B cell (primary cell): ENCODE results near the gene PLPPR1.

Experiments
- EZH2 ChIP-seq: IDR thresholded peaks from 2 replicates; pipeline ENCODE4 v1.6.1; 2012; ENCODE audit warnings: borderline replicate concordance, low read depth, mild to moderate bottlenecking, moderate library complexity, low read length; ENCODE audit not compliant: insufficient read depth, poor library complexity, severe bottlenecking
- TF ChIP-seq, protein P1 (sequence below): fragments of 200-600 bp; IDR thresholded peaks from one replicate; pipeline ENCODE4 v1.8.0; 2022; ENCODE audit warnings: antibody characterized with exemption, mild to moderate bottlenecking

DNA sequence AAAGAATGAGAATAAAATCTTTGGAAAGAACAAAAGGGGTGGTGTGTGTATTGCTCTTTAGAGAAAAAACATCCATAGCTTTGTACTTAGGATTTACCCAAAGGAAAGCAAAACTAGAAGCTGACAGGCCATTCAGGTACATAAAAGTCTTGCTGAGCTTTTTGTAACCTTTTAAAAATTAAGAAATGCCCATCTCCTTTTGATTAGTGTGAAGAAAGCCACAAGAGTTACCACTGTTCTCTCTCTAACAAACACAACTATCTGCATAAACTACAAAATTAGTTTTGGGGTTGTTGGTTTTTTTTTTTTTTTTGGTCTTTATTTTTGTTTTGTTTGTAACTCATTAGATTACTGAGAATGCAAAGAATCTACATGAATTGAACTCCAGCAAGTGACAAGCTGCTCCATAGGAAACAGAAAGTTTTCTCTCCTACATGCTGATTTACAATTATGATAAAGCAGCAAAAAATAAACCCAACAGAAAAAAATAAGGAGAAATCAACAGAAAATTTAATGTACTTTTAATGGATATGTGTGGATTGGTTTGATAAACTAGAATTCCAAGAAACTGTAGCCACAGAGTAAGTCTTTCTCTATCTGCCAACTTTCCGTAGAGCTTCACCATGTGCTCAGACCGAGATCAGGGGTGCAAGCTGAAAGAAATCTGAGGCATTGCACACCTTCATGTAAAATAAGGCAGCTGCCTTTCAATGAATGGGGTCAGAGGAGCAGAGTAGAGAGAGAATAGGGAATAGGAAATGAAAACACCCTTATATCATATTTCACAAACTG, 344.0 kb downstream of the PLPPR1 start:
- TF ChIP-seq, protein P1, sequence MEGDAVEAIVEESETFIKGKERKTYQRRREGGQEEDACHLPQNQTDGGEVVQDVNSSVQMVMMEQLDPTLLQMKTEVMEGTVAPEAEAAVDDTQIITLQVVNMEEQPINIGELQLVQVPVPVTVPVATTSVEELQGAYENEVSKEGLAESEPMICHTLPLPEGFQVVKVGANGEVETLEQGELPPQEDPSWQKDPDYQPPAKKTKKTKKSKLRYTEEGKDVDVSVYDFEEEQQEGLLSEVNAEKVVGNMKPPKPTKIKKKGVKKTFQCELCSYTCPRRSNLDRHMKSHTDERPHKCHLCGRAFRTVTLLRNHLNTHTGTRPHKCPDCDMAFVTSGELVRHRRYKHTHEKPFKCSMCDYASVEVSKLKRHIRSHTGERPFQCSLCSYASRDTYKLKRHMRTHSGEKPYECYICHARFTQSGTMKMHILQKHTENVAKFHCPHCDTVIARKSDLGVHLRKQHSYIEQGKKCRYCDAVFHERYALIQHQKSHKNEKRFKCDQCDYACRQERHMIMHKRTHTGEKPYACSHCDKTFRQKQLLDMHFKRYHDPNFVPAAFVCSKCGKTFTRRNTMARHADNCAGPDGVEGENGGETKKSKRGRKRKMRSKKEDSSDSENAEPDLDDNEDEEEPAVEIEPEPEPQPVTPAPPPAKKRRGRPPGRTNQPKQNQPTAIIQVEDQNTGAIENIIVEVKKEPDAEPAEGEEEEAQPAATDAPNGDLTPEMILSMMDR: no peak
- TF ChIP-seq EZH2: no peak
